Right lung (tissue), 10 donors: ENCODE results near the gene P4HA3. TPM values are rescaled to one million over a fixed set of nuclear protein-coding genes. Genes with fewer than 3 reads are reported as not detected.
"Not testable (repeated sequence)": the region's sequence is repeated elsewhere in the genome, so short reads cannot be mapped to it uniquely, and the experiment has no call there.

Experiments
- DNase-seq, 2 donors: peaks; one replicate each; pipeline ENCODE4 v3.0.0-alpha.2; 2013
- long read RNA-seq, 8 donors: transcript quantifications; one replicate each; lab custom pipeline, GENCODE V29; 2026
- polyA plus RNA-seq, 5 donors: library from polyadenylated mRNA; unstranded; fragments of 120-200 nt; gene quantifications; one replicate each; pipeline versions ENCODE4 v1.2.1 to v1.2.3, GENCODE V29; 2013; ENCODE audit warnings: inconsistent platforms in 1 of 5, low replicate concordance in 1 of 5; ENCODE audit not compliant: insufficient read length in 5 of 5, insufficient read depth in 1 of 5

Gene P4HA3
- polyA plus RNA-seq: 1 to 10 TPM; 1.8 to 3.1 (median 2.6) TPM
- long read RNA-seq, donor 1: 0 reads
- long read RNA-seq, donor 2: 0 reads
- long read RNA-seq, donor 3, partial matches to known transcripts: 0 of 1 reads
- long read RNA-seq, donor 3, other reads (novel, unspliced or antisense): 0 of 1 reads
- long read RNA-seq, donor 4: 0 reads
- long read RNA-seq, donor 5, partial matches to known transcripts: 0 of 1 reads
- long read RNA-seq, donor 5, other reads (novel, unspliced or antisense): 0 of 1 reads
- long read RNA-seq, donor 6, partial matches to known transcripts: 31 of 31 reads
- long read RNA-seq, donor 6, other reads (novel, unspliced or antisense): 0 of 31 reads
- long read RNA-seq, donor 7: 0 reads
- long read RNA-seq, donor 8, partial matches to known transcripts: 0 of 1 reads
- long read RNA-seq, donor 8, other reads (novel, unspliced or antisense): 0 of 1 reads

DNA sequence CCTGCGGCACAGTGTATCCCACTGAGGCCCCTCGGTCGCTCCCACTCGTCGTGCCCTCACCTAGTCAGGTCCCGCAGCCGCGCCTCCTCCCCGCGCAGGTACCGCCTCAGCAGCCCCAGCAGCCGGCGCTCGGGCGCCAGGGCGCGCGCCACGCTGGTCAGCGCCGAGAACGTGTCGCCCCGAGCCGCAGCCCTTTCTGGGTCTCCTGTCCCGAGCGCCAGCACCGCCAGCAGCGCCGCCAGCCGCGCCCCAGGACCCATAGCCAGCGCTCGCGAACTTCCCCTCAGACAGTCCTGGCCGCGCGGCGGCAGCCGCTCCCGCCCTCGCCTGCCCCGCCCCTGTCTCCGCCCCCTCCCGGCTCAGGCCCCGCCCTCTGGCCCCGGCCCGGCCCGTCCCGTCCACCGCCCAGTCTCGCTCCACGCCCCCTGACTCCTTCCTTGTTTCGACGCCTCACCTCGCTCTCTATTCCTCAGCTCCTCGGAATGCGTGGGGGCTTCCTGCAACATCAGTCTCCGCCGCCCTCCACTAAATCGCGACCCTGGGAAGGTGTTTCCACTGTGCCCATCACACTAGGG, at the start of gene P4HA3:
Gene P4HA3 (minus strand): TSS at position 289 of the 575 bp plus-strand sequence. CDS start 29 bp downstream, at position 260.
- no peak for DNase-seq

DNA sequence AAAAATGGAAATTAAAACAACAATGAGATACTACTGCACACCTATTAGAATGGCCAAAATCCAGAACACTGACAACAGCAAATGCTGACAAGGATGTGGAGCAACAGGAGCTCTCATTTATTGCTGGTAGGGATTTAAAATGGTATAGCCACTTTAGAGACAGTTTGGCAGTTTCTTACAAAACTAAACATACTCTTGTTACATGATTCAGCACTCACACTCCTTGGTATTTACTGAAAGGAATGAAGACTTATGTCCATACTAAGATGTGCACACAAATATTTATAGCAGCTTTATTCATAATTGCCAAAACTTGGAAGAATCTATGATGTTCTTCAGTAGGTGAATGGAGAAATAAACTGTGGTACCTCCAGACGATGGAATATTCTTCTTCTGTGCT, 46.0 kb upstream of the P4HA3 start:
- no peak for DNase-seq

DNA sequence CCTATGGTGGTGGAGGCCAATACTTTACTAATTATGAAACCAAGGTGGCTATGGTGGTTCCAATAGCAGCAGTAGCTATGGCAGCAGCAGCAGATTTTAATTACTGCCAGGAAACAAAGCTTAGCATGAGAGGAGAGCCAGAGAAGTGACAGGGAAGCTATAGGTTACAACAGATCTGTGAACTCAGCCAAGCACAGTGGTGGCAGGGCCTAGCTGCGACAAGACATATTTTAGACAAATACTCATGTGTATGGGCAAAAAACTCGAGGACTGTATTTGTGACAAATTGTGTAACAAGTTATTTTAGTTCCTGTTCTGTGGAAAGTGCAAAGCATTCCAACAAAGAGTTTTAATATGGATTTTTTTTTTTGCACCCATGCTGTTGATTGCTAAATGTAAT, 44.2 kb upstream of the P4HA3 start:
- no peak for DNase-seq

DNA sequence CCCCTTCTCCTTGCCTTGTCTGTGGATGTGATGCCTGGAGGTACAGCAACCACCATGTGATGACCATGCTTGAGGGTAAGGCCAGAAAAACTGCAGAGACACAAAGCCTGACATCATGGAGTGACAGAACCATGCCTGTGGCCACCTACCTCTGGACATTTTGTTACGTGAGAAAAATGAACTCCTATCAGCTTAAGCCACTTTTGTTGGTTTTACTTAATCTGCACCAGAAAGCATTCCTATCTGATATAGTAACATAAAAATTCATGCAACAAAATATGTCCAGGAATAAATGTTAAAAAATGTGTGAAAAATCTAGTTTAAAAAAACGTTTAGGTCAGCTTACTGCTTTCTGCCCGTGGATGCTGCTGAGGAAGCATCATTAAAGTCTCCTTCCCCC, 42.6 kb upstream of the P4HA3 start:
- no peak for DNase-seq

DNA sequence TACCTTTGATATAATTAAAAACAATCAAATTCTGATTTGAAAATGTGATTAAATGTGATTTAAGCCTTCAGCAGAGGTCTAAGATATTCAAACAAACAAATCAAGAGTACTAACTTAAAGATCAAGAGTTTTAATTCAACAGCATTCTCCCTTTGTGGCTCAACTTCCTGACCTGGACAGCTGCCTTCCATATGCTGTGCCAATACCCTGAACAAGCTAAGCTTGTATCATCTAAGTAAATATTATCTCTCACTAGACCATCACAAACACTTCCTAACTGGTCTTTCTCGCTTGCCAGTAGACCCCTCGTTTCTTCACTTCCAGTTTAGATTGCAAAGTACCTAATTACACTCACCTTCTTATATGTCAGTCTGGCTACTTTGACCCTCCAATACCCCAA, 35.9 kb upstream of the P4HA3 start:
- DNase-seq: no peak

DNA sequence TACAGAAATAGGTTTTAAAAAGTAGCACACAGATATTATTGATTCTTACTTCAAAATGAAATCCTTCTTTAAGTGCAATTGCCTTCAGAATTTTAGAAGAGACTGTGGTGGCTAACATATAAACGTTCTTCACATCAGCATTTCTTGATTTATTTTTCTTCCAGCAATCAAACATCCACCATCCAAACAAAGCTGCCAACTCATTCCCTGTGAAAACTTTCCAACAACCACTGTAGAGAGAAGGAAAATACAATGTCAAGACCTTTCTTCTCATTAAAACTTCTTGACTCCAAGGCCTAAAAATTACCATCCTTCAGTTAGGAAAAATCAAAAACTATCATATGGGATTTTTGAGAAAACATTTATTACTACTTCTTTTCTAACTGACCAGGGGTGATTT, 34.0 kb upstream of the P4HA3 start:
- DNase-seq: no peak

DNA sequence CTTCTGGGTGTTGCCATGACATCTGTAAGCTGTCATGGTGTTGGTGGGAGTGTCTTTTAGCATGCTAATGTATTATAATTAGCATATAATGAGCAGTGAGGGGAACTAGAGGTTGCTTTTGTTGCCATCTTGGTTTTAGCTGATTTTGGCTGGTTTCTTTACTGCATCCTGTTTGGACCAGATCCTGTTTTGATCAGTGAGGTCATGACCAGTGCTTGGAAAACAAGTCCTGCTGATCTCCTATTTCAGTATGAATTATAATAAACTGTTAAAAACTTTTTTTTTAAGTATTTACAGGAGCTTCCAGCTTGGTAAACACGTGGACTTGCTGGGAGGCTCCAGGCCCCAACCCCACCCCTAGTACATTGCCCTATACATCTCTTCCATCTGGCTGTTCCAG, 30.5 kb upstream of the P4HA3 start:
- DNase-seq: no peak

DNA sequence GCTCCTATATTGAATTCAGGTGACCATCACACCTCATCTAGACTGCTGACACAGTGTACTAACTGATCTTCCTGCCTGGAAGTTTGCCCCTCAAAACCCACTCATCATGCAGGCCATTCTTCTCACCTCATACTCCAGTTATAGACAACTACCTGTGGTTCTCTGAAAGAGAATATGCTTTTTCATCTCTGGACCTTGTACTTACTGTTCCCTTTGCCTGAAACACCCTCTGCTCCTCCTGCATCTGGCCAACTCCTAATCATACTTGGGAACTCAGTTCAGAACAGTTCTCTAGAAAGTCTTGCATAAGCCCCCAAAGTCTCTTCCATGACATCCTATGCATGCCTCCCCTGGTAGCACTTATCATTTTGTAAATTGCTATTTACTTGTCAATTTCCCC, 28.2 kb upstream of the P4HA3 start:
- DNase-seq: no peak

DNA sequence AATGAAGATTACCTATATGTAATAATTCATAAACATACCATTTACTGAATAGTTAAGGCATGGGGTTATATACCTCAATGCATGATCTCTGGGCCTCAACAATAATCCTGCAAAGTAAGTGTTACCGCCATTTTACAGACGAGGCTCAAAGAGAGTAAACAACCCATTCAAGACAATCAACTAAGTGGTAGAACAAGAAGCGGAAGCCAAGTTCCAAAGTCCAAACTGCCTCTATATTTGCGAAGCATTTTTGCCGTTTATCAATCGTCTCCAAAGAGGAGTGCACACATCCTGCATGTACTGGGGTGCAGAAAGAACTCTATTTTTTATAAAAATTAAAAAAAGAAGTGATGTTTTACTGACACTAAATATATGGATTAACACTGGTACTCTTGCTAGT, 27.5 kb upstream of the P4HA3 start:
- no peak for DNase-seq

DNA sequence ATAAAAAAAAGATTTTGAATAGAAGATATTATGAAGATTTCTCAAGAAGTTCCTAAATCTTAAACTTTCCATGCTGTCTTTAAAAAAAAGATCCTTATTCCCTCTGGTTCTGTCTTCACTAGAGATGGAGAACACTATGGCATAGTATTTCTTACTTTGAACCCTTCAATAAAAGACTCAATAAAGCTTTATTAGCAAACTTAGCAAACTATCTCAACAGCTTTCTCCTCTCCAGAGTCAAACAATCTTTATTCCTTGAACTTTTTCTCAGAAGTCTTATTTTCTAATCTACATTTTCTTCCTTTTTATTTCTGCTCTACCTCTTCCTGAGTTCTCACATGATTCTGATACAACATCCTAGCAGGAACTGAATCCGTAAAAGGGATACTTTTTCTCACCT, 21.8 kb upstream of the P4HA3 start:
- DNase-seq: no peak

DNA sequence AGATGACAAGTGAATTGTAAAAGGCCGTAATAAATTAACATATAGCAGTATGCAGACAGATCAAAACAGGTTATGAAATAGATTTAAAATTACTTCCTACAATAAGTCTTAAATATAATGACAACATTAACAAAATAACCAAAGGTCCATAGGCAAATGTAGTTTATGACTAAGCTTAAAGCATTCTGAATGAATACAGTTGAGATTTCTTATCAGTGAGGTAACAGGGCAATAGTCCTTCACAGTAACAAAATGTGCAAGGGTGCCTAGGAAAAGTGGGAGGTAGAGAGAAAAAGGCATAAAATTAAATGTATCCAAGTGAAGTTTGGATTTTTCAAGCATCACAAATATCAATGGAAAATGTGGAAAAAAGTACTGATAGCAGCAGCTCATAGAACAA, 20.9 kb upstream of the P4HA3 start:
- DNase-seq: no peak

DNA sequence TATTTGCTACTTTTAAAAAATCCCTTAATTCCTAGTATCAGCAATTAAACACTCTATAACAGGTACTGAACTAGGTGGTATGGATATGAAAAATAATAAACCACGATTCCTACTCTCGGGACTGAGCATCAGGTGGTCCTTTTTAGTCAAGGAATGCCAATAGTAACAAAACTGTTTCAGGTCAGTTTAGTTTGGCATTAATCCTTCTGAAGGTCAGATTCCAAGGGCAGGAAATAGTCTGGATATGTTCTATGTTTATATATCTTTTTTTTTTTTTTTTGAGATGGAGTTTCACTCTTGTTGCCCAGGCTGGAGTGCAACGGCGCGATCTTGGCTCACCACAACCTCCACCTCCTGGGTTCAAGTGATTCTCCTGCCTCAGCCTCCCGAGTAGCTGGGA, 19.6 kb upstream of the P4HA3 start:
- not testable (repeated sequence) for DNase-seq

DNA sequence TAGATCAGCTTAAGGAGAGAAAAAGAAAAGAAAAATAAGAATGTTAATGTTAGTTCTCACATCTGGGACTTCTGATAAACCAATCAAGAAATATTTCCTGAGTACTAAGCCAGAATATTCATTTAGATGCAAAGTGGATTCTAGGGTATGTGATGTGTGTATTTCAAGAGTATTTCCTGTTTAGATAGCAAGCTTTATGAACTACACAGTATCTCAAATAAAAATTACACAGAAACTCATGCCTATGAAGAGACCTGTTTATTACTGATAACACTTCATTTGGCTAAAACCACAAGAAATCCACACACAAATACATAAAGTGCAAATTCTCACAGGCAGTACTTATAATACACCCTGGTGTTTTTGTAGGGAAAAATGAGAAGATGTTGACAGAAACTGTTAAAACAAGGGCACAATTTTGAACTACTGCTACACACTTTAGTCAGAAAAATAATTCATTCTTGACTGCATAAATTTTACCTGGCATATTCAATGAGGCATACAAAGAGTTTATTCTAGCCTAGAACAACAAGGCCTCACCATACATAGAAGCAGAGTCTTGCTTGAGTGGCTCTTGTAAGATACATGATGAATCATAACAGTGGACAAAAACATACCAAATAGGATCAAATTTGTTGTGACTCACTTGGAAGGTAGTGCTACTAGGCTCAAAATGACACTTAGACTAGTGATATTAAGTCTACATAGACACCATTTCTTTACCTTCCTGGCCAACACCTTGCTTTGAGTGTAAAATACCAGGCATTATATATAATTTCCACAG, 18.8 kb upstream of the P4HA3 start:
- no peak for DNase-seq

DNA sequence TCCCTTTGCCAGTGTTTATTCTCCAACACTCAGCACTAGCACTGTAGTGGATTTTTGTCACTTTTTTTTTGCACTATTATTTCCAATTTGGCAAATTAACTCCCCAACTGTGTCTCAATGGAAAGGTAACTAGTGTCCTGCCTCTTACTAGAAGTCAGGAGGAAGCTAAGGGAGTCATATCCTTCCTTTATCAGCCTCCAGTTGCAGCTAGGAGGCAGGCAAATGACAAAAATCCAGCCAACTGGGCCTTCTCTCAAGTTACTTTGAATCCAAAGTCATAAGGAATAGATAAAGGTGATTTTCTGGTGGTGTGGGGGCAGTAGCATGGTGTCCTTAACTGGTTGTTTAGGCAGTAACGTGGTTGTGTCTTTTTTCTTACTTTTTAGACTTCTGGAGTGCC, 15.6 kb upstream of the P4HA3 start:
- DNase-seq: no peak

DNA sequence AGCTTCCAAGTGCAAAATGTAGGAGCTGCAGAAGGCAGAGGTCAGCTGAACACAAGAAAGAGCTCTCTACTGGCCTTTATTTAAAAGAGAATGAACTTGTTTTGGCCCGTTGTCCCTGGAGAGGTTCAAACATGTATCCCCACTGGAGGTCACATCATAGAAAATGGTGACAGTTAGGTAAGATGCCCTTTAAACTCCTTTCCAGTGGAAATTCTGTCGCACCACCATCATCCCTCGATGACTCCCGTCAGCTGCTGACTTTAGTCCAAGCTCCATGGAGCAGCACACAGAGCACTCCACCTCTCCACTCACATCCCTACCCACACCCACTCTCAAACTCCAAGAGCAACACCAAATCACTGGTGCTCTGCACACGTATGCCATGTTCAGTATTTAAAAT, 15.2 kb upstream of the P4HA3 start:
- no peak for DNase-seq

DNA sequence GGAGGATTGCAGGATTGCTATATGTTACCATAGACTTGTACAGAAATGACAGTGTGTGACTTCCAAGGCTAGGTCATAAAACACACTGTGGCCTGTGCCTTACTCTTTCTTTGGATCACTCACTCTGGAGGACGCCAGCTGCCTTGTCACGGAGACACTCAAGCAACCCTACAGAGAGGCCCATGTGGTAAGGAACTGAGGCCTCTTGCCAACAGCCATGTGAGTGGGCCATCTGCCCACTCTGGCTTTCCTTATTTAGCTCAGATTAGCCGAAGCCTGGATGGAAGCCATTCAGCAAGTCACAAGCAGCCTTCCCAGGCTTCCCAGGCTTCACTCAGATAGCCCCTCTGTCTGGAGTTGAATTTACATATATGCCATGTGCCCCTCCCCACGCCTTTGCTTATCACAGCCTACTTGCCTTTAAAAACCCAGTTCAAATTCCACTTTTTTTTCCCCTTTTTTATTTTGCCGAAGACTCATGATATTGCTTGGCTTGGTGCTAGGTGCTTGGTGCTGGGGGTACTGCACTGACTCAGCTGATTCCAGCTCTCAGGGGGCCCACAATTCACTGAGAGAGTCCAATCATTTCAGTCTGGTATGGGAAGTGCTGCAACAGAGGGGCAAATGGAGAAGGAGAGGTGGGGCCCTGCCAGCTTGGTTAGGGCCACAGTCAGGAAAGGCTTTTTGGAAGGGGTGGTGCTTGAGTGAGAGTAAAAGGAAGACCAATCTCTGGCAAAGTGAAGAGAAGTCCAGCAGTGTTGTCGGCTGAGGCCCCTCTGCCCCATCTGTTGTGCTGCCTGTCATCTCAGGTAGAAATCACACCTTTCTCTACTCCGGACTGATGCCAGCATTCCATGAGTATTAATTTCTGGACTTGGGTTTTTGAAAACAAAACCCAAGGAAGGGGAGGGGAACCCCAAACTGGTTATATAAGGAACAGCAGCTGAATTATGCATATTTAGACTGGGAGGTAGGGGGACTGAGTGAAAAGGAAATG, 14.5 kb upstream of the P4HA3 start:
- DNase-seq: peak; percentile 88 to 92

DNA sequence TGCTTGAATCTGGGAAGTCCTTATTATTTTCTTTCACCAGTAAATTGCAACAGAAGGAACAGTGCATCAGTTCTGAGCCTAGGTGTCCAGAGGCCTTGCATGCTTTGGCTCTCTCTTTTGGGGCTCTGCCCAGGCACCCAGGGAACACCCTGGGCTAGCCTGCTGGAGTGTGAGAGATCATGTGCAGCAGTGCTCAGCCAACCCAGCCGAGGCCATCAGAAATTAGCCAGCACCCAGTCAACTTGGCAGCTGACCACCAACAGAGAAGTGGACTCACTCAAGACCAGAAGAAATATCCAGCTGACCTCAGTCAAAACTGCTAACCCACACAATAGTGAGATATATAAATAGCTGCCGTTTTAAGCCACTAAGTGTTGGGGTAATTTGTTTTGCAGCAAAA, 11.2 kb upstream of the P4HA3 start:
- DNase-seq: no peak

DNA sequence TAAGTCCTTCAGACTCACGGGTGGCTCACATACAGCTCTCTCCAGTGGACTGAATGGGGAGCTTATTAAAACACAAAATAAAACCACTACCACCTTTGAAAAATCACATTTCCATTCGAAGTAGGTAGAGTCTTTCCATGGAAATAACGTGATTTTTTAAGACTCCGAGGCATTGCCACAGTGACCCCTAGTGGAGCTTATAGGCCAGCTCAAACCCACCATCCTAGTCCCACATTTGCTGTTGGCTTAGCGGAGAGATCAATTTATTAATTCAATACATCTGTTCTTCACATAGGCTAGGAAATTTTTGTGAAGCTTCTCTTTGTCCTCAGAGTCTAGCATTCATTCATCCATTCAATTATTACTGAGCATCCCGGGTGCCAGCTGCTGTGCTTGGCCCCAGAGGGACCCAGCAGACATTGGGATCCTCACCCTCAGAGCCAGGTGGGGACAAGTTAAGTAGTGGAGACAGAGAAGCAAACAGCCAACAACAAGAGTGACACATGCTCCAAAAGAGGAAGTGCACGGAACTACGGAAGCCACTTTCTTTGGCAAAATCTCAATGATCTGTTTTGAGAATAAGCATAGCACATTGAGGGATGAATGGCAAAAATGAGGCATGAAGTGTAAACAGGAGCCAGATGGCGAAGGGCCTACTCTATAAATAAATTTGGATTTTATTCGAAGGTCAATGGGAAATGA, 10.2 kb upstream of the P4HA3 start:
- no peak for DNase-seq

DNA sequence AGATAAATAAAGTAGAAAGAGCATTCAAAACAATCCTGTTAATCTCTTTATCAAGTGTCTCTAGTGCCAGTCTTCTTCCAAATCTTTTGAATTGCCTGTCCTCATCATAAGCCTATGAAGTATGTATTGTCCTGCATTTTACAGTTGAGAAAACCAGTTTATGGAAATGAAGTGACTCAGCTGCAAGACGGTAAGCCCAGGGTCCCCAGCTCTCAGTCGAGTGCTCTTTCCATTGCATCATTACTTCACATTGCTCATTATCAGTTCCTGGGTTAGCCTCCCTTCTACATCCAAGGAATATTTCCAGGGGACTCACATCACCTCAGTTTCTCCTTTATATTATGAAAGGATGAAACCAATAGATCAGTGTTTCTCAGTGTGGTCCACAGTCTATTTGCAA, 9.1 kb upstream of the P4HA3 start:
- DNase-seq: no peak

DNA sequence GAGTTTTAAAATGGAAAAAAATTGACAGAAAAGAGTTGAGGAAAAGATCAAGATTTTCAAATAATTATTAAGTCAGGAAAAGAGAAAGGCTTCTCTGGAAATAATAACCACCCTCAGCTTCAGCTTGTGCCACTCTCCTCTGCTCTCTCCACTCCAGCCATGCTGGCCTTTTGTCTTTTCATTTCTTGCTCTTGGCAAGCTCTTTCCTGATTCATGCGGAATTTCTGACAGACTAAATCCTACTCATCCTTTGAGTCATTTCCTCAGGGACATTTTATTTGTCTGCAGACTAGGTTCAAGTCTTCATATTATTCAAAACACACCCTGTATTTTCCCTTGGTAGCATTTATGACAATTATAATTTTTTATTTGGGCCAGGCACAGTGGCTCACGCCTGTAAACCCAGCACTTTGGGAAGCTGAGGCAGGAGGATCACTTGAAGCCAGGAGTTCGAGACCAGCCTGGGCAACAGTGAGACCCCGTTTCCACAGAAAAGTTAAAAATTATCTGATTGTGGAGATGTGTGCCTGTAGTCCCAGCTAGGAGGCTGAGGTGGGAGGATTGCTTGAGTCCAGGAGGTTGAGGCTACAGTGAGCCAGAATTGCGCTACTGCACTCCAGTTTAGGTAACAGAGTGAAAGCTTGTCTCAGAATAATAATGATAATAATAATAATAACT, 7.8 kb upstream of the P4HA3 start:
- no peak for DNase-seq
